Measurements from ENCODE around the gene RBFOX1.

Gene RBFOX1

GRCh38 chr16:7653746-7654461 is 321.3 kb downstream of the RBFOX1 start:
- DNase-seq (ENCODE audit: low read depth): no peak
- no peak for TF ChIP-seq CTCF (IDR thresholded peaks at IDR 0.05; ENCODE audit: control insufficient read depth, extremely low read depth, insufficient read depth)
- no peak overlapping the region for H3K4me3 ChIP-seq (ENCODE audit: low read depth, low read length)

- no peak for TF ChIP-seq CTCF (IDR thresholded peaks at IDR 0.05; ENCODE audit: control insufficient read depth, extremely low read depth, insufficient read depth)
- DNase-seq (ENCODE audit: low read depth): no peak
- no peak overlapping the region for H3K4me3 ChIP-seq (ENCODE audit: low read depth, low read length)
These were observed 343.0 kb downstream of the RBFOX1 start for GRCh38 chr16:7675628-7676027.

GRCh38 chr16:7680296-7680695 is 347.7 kb downstream of the RBFOX1 start:
- TF ChIP-seq CTCF (IDR thresholded peaks at IDR 0.05; ENCODE audit: control insufficient read depth, extremely low read depth, insufficient read depth): no peak
- DNase-seq (ENCODE audit: low read depth): no peak
- no peak overlapping the region for H3K4me3 ChIP-seq (ENCODE audit: low read depth, low read length)

- DNase-seq (ENCODE audit: low read depth): no peak
- no peak overlapping the region for H3K4me3 ChIP-seq (ENCODE audit: low read depth, low read length)
- TF ChIP-seq CTCF (IDR thresholded peaks at IDR 0.05; ENCODE audit: control insufficient read depth, extremely low read depth, insufficient read depth): no peak
These were observed 356.2 kb downstream of the RBFOX1 start for GRCh38 chr16:7688811-7689210.

GRCh38 chr16:7689234-7689633 is 356.6 kb downstream of the RBFOX1 start:
- no peak for DNase-seq (ENCODE audit: low read depth)
- no peak for TF ChIP-seq CTCF (IDR thresholded peaks at IDR 0.05; ENCODE audit: control insufficient read depth, extremely low read depth, insufficient read depth)
- H3K4me3 ChIP-seq (ENCODE audit: low read depth, low read length): no peak overlapping the region

GRCh38 chr16:7691533-7691932 is 358.9 kb downstream of the RBFOX1 start:
- no peak for DNase-seq (ENCODE audit: low read depth)
- no peak for TF ChIP-seq CTCF (IDR thresholded peaks at IDR 0.05; ENCODE audit: control insufficient read depth, extremely low read depth, insufficient read depth)

GRCh38 chr16:7703672-7704071 is 371.0 kb downstream of the RBFOX1 start:
- no peak overlapping the region for H3K4me3 ChIP-seq (ENCODE audit: low read depth, low read length)
- DNase-seq (ENCODE audit: low read depth): no peak
- TF ChIP-seq CTCF (IDR thresholded peaks at IDR 0.05; ENCODE audit: control insufficient read depth, extremely low read depth, insufficient read depth): no peak

More at GRCh38 chr16:7691533-7691932, 358.9 kb downstream of the RBFOX1 start:
- H3K4me3 ChIP-seq (ENCODE audit: low read depth, low read length): no peak overlapping the region

Data from LNCaP clone FGC (cell line).